Measurements from ENCODE around the gene PKN2. TPM values are rescaled to one million over a fixed set of nuclear protein-coding genes. Genes with fewer than 3 reads are reported as not detected.

PKN2 gene
- total RNA-seq, 4 donors from 2014 or later: 31.4 to 80.4 (median 64.1) TPM

DNA sequence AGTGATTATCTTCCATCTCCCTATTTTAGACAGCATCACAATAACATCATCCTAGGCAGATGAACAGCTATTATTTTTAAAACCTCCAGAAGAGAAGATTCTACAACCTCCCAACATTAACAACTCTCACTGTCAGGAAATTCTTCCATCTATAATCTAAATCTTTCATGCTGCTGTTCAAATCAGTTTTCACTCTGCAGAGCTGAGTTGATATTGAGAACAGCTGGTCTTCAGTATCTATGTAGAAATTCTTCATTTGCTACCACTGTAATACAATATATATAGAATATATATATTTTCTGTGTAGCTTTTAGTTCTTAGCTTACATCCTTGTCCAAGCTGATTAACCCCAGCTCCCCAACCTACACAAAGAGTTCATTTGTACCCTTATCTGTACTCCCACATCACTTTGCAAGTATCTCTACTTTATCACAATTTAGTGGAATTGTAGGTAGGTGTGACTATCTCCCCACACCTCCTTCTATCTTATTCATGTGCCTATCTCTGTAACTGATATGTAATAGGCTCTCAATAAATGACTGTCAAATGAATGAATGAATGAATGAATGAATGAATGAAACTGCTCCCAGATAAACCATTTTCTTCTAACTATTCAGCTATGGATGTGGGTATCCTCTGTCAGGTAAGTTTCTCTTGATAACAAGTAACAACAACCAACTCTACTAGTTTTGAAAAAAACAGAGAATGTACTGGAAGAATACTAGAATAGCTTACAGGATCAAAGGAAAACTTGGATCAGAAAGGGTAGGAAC, 37.4 kb upstream of the PKN2 start:
- Histone ChIP-seq H3K27ac (no peak overlapping the region), H3K4me3 (no peak overlapping the region), H3K9me3 (no peaks in the 10 kb centered on the region), H3K27me3 (no peaks in the 10 kb centered on the region), H3K4me1 (no peaks in the 10 kb centered on the region), H3K36me3 (no peaks in the 10 kb centered on the region)
- TF ChIP-seq POLR2A (IDR thresholded peaks at IDR 0.05): no peak
- TF ChIP-seq, protein P1, sequence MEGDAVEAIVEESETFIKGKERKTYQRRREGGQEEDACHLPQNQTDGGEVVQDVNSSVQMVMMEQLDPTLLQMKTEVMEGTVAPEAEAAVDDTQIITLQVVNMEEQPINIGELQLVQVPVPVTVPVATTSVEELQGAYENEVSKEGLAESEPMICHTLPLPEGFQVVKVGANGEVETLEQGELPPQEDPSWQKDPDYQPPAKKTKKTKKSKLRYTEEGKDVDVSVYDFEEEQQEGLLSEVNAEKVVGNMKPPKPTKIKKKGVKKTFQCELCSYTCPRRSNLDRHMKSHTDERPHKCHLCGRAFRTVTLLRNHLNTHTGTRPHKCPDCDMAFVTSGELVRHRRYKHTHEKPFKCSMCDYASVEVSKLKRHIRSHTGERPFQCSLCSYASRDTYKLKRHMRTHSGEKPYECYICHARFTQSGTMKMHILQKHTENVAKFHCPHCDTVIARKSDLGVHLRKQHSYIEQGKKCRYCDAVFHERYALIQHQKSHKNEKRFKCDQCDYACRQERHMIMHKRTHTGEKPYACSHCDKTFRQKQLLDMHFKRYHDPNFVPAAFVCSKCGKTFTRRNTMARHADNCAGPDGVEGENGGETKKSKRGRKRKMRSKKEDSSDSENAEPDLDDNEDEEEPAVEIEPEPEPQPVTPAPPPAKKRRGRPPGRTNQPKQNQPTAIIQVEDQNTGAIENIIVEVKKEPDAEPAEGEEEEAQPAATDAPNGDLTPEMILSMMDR (IDR thresholded peaks at IDR 0.05): no peak
- TF ChIP-seq EP300 (IDR thresholded peaks at IDR 0.05; ENCODE audit: low read depth): no peak
- no peak for TF ChIP-seq POLR2AphosphoS5 (IDR thresholded peaks at IDR 0.05)
- in situ Hi-C loops (cut with MboI; ENCODE audit: low pct_ligation_motif_present in 1 of 4, low pct_unique_long_range_greater_than_20kb in 1 of 4, low sequenced_read_pairs in 3 of 4) (no loop called here), intact Hi-C loops (cut with DNase I; ENCODE audit: low total_unique reads) (no loop called here)
- no peak for DNase-seq

DNA sequence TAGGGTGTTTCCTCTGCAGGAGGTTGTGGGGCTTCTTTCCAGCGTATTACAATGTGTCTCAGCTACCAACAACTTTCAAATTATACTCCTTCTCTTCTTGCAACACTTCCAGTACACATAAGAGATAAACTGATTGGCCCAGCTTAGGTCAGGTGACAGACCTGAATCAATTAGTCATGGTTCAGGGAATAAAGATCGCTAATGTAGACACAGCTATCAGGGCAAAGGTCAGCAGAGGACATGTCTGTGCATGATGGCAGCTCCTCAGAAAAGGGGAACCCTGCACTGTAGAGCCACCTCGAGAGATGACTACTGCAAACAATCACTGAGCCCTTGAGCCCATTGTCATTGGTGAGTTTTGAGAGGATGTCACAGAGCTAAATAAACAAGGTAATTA, 36.8 kb upstream of the PKN2 start:
- in situ Hi-C loops (cut with MboI; ENCODE audit: low pct_ligation_motif_present in 1 of 4, low pct_unique_long_range_greater_than_20kb in 1 of 4, low sequenced_read_pairs in 3 of 4): no loop called here
- Histone ChIP-seq H3K4me3 (no peak overlapping the region), H3K36me3 (no peaks in the 10 kb centered on the region), H3K27ac (no peak overlapping the region), H3K9me3 (no peaks in the 10 kb centered on the region), H3K4me1 (no peaks in the 10 kb centered on the region), H3K27me3 (no peaks in the 10 kb centered on the region)
- 49 to 67% methylated on average over 2 to 3 of the region's 3 CpGs for WGBS, 2 donors (ENCODE audit: low coverage in 1 of 2)
- DNase-seq: no peak
- TF ChIP-seq EP300 (IDR thresholded peaks at IDR 0.05; ENCODE audit: low read depth): no peak
- intact Hi-C loops (cut with DNase I; ENCODE audit: low total_unique reads): no loop called here

DNA sequence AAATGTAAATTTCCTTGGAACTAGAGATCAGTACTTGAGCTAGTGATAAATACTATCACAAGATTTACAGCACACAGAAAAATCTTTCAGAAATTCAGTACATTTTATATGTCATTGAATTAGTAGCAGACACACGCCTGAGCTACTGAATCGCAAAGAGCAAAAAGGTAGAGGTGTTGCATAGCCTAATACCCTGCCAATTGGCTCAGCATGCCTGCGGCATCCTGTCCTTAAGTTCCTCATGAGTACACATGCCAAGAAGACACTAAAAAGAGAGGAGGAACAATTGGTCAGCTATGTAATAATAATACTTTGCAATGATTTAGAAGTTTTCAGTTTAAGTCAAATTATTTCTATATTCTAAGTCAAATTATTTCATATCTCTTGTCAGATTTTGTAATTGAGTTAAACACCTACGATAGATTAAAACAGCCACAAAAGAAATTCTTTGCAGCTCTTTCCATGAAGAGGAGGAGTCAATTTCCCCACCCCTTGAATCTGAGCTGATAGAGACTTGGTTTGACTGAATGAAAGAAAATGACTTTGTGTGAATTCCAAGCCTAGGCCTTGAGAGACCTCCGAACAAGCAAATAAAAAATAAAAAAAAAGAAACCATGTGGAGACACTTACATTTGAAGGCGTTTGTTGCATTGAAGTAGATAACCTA, 36.2 kb upstream of the PKN2 start:
- intact Hi-C loops (cut with DNase I; ENCODE audit: low total_unique reads): no loop called here
- Histone ChIP-seq H3K9me3 (no peaks in the 10 kb centered on the region), H3K36me3 (no peaks in the 10 kb centered on the region), H3K4me3 (no peak overlapping the region), H3K27me3 (no peaks in the 10 kb centered on the region), H3K27ac (no peak overlapping the region), H3K4me1 (no peaks in the 10 kb centered on the region)
- DNase-seq: no peak
- in situ Hi-C loops (cut with MboI; ENCODE audit: low pct_ligation_motif_present in 1 of 4, low pct_unique_long_range_greater_than_20kb in 1 of 4, low sequenced_read_pairs in 3 of 4): no loop called here
- no peak for TF ChIP-seq EP300 (IDR thresholded peaks at IDR 0.05; ENCODE audit: low read depth)
- TF ChIP-seq POLR2A (IDR thresholded peaks at IDR 0.05): no peak
- TF ChIP-seq, protein P1 (IDR thresholded peaks at IDR 0.05): no peak
- TF ChIP-seq POLR2AphosphoS5 (IDR thresholded peaks at IDR 0.05): no peak
- WGBS, 2 donors (ENCODE audit: low coverage in 1 of 2): 82 to 87% methylated on average over 5 to 6 of the region's 6 CpGs

DNA sequence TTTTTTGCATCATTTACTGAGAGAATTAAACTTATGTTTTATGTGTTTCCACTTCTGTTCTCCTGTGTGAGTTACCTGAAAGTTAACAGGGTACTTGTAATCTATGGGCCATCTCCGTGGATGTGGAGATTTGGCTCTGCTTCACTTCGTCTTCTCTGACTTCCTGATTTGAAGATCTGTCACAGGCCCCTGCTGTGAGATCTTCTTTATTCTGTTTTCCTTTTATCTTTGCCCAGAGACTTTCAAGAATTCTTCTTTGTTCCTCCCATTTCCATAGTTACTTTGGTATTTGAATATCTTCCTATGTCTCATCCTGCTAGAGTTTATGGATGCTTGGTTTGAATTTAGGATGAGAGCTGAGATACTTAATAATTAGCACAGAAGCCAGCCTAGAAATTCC, 35.4 kb upstream of the PKN2 start:
- no peak for TF ChIP-seq EP300 (IDR thresholded peaks at IDR 0.05; ENCODE audit: low read depth)
- TF ChIP-seq POLR2AphosphoS5 (IDR thresholded peaks at IDR 0.05): no peak
- TF ChIP-seq, protein P1 (IDR thresholded peaks at IDR 0.05): no peak
- no peak for TF ChIP-seq POLR2A (IDR thresholded peaks at IDR 0.05)
- no peaks in the 10 kb centered on the region for H3K27me3 ChIP-seq
- intact Hi-C loops (cut with DNase I; ENCODE audit: low total_unique reads): no loop called here
- no peaks in the 10 kb centered on the region for H3K9me3 ChIP-seq
- no peak overlapping the region for H3K27ac ChIP-seq
- 73% methylated on average over 2 of the region's 2 CpGs; no CpG with 5 or more reads in 1 of the 2 donors for WGBS, 2 donors (ENCODE audit: low coverage in 1 of 2)
- H3K4me1 ChIP-seq: no peaks in the 10 kb centered on the region
- H3K36me3 ChIP-seq: no peaks in the 10 kb centered on the region
- H3K4me3 ChIP-seq: no peak overlapping the region
- no peak for DNase-seq
- in situ Hi-C loops (cut with MboI; ENCODE audit: low pct_ligation_motif_present in 1 of 4, low pct_unique_long_range_greater_than_20kb in 1 of 4, low sequenced_read_pairs in 3 of 4): no loop called here

Measured in transverse colon (tissue), 4 donors.